ENCODE data around the gene RTBDN.

The RTBDN gene

GRCh38 chr19:12838886-12839756 is 4.7 kb upstream of the RTBDN start:
- H3K27ac ChIP-seq: no peak overlapping the region
- TF ChIP-seq CTCF (IDR thresholded peaks at IDR 0.05): no peak
- no peak for TF ChIP-seq ZFX (IDR thresholded peaks at IDR 0.05; ENCODE audit: borderline replicate concordance)

- H3K27ac ChIP-seq: 0 out of 2 replicates have a peak within 1 kb of the TSS, but pooled peaks have one; percentile 10
- peak; percentile 98 for TF ChIP-seq CTCF (IDR thresholded peaks at IDR 0.05)
- no peak for TF ChIP-seq ZFX (IDR thresholded peaks at IDR 0.05; ENCODE audit: borderline replicate concordance)
Measured at GRCh38 chr19:12838182-12838885, 4.0 kb upstream of the RTBDN start, which contains the start of gene MAST1. TSS of gene MAST1 (plus strand) at chr19:12838515. CDS start at chr19:12838573, 58 bp downstream.

GRCh38 chr19:12837225-12837624 is 2.8 kb upstream of the RTBDN start:
- H3K27ac ChIP-seq: no peak overlapping the region
- TF ChIP-seq CTCF (IDR thresholded peaks at IDR 0.05): no peak
- TF ChIP-seq ZFX (IDR thresholded peaks at IDR 0.05; ENCODE audit: borderline replicate concordance): no peak

GRCh38 chr19:12836529-12836863 is 2.1 kb upstream of the RTBDN start:
- no peak for TF ChIP-seq ZFX (IDR thresholded peaks at IDR 0.05; ENCODE audit: borderline replicate concordance)
- H3K27ac ChIP-seq: peak overlapping the region; percentile 69

GRCh38 chr19:12834976-12835757 is 788 bp upstream of the RTBDN start:
- TF ChIP-seq CTCF (IDR thresholded peaks at IDR 0.05) (no peak), ZFX (IDR thresholded peaks at IDR 0.05; ENCODE audit: borderline replicate concordance) (no peak)
- H3K27ac ChIP-seq: peak overlapping the region; percentile 69

- no peak for TF ChIP-seq ZFX (IDR thresholded peaks at IDR 0.05; ENCODE audit: borderline replicate concordance)
- TF ChIP-seq CTCF (IDR thresholded peaks at IDR 0.05): no peak
- peak overlapping the region; percentile 69 for H3K27ac ChIP-seq
Measured at GRCh38 chr19:12833738-12834565, 427 bp downstream of the RTBDN start.

GRCh38 chr19:12833418-12833737 is 1.0 kb downstream of the RTBDN start:
- H3K27ac ChIP-seq: peak overlapping the region; percentile 69
- no peak for TF ChIP-seq ZFX (IDR thresholded peaks at IDR 0.05; ENCODE audit: borderline replicate concordance)
